NCI-H69 (cell line): ENCODE results near the gene LEMD2.

ENCODE experiments used
- DNase-seq: peaks from one replicate; lab custom pipeline; 2025; lab: John Stamatoyannopoulos, UW

LEMD2 gene

DNA sequence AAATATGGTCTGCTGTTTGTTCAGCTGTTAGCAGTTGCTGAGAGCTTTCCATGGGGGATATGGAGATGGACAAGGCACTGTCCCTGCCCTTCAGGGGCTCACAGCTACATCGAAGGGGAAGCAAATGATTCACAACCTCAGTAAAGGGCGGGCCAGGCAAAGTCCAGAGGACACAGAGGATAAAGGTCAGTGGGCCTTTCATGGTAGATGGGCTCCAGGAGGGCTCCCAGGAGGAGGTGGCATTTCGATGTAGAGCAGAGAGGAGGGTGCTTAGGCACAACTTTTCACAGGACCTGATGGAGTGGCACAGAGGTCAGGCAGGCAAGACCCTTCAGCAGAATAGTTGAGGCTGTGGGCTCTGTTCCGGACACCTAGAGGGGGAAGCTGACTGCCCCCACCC is 30.1 kb upstream of the LEMD2 start:
- no peak for DNase-seq

- DNase-seq: no peak
These were observed 29.4 kb upstream of the LEMD2 start for GRCh38 chr6:33818293-33818692.

DNA sequence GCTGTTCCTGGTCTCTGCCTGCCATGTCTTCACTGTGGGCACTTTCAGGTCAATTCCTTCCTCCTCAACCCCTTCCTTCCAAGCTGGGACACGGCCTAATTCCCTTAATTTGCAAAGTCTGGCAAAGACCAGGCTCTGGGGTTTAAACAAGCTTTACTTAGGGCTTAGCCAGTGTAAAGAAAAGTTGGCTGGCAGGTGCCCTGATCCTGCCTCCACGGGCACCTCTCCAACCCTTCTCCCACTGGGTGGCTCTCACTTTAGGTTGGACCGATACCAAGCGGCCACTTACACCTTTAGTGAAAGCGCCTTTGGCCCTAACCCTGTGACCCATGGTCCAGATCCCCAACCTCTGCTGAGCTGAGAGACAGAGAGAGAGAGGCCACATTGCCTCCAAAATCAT is 28.6 kb upstream of the LEMD2 start:
- no peak for DNase-seq

DNA sequence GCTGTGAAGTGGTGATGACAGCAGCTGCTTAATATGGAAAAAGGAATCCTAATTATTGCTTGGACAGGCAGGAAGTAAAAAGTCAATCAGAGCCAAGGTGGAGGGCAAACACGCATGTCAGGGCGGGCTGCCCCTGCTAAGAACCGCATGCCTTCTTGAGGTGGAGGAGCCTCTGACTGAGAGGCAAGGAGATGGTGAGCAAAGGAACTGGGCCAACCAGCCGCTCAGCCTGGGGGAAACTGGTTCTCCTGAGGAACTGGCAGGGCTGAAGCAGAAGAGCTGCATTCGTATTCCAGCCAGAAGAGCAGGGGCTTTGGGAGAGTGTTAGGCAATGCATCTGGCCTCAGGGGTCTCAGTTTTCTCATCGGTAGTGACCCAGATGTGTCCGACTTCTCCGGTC is 28.0 kb upstream of the LEMD2 start:
- DNase-seq: no peak

DNA sequence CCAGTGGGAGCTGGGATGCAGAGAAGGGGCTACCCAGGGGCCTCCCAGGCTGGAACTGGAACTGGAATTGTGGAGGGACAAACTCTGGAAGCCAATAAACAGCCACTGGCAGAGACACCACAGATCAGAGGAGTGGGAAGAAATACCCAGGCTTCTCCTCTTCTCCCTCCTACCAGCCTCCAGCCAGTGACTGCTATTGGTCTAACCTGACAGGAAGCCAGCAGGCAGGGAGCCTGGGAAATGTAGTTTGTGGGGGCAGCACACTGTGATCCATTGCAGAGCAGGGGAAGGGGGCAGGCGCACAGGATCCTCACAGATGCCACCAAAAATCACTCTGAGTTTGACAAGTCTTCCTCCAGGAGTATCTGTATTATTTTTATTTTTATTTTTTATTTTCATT is 26.9 kb upstream of the LEMD2 start:
- peak; percentile 87 for DNase-seq

DNA sequence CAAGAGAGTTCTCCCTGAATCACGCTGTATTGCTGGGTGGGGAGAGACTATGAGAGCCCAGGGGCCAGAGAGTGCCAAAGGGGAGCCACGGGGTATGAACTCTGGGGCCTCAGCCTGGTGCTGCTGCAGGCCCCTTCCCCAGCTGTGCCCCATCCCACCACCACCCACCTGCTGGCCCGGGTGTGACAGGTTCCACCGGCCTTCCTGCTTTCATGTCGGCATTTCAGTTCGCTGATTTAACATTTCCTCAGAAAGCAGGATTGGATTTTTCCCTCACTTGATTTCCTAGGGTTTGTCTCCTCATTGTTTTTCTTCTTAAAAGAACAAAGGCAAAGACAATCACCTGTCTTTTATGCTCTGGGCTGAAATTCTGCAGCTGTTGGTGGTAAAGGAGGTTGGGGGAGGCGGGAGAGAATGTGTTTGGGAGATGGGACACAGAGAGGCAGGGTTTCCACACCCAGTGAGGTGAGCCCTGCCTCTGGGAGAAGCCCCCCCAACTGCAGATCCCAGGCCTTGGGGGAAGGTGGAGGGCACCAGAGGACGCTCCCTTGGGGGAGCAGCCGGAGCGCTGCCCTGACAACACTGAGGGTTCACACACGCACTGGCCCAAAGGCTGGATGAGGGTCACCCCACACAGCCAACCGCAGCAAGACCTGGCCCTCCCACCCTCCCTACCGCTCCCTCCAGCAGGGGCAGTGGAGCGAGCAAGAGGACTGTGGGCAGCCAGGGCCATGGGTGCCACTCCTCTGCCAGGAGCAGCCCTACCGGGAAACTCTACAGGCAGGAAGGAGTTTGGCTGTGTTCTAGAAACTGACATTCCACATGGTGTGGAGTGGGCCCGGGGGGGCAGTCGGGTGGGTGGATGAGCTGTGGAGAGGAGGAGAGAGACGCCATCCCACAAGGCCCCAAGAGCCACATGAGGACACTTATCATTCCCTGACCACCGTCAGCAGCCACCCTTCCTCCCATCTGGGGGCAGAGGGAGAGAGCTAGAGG is 25.4 kb upstream of the LEMD2 start:
- DNase-seq: no peak

DNA sequence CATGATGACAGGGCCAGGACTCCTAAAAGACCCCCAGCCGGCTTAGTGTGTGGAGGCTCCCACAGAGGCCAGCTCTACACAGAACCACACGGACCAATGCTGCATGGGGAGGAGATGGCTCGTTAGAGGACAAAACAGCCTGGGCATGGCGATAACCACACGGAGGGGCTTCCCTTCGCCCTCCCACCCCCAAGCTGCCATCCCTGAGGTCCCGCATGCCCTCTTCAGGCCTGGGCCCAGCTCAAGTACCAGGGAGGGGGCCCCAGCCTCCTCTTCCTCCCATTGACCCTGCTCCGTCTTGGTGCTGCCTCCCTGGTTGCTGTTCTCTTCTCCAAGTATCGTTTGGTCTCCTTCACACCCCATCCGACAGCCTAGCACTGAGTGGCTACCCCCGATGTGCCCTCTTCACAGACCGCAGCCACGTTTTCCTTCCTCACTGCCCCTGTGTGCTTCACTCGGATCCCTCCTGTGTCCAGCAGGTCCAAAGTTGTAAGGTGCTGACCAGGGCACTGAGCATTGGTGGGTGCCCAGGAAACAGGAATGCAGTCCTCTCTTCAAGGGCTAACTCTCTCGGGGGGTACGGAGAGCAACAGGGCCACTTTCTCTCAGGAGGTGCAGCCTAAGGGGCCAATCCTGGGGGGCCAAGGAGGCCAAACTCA is 24.4 kb upstream of the LEMD2 start:
- DNase-seq: no peak

DNA sequence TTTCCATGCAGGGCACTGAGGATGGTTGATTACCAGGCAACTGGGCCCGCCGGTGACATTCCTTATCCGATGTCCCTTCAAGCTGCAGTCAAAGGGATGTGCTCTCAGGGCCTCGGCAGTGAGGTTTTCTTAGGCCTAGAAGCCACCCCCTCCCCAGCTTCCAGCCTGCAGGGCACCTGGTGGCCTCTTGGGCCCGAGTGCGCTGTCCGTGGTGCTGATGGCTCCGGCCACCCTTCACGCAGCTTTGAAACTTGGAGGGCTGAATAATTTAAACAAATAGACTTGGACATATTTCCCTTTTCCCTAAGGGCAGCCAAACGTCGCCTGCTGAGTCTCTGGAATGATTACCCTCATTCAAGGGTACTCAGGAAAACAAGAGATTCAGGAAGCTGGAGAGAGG is 23.7 kb upstream of the LEMD2 start:
- DNase-seq: peak; percentile 88

- DNase-seq: no peak
These were observed 20.7 kb upstream of the LEMD2 start for GRCh38 chr6:33809594-33809993.

DNA sequence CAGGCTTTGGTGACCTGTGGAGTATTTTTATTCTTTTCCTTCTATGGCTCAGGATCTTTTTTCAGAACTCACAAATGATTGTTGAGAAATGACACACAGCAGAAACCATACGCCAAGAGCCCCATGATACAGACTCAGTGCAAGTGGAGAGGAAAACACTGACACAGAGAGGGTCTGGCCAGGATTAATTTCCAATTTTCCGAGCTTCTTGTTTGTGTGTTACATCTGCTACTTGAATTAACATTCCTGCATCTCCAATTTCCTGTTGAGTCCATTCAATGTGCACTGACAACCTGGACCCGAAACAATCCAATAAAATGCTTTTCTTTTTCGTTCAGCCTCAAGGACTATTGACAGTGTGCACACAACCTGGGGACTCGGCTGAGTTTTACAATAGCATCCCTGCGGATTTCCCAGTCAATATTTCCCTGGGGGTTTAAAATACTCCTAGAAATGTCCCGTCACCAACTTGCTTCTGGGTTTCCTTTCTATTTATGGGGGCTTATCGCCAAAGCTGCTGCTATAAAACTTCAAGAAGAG is 19.8 kb upstream of the LEMD2 start:
- peak; percentile 82 for DNase-seq

DNA sequence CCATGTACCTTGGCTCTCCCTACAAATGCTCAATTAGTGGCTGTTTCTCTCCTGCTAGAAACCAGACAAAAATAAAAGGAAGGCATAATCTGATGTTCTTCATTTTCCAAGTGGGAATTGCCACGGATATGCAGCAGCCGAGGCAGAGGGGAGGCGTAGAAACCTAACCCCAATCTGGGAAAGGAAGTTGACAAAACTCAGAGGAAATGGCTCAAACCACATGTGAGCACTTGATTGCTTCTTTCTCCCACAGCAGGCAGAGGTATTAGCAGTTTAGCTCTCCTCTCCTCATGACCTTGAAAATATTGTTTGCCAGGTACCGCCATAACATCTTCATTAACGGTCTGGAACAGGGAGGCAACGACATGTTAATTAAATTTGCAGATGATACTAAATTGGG is 18.7 kb upstream of the LEMD2 start:
- DNase-seq: no peak

DNA sequence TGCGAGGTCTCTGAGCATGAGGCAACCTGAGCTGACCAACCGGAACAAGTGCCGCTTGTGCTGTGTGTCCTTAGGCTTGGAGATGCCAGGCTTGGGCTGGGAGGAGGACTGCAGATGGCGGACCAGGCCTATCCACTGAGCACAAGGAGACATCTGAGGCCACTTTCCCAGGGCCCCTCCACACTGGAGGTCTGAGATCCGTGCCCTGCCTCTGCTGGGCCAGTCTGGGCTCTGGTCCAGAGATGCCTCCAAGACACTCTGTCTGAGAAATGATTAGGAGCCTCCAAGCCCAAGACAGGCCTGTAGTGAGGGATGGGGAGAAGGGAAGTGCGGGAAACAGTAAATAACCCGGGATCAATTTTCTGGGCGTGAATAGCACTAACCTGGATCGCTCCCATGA is 17.9 kb upstream of the LEMD2 start:
- DNase-seq: no peak

DNA sequence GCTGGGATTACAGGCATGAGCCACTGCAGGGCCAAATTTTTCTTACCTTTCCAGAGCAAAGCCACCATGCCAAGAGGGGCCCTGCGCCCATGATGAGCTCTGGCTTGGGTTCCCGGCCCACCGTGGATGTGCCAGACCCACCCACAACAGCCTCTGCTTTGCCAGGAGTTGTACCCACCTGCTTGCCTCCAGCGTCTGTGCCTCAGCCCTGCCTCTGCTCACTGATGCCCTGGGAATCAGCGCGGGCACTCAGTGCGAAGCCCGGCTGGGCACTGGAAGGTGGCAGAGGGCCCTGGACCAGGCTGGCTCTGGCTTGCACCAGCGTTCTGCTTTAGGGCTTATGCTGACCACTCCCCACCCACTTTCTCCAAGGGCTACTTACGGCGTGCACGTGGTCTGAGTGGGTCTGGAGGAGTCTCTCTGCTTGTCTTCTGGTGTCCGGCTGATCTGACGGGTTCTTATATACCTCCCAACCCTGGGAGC is 14.7 kb upstream of the LEMD2 start, which contains the start of gene MLN:
Gene MLN, minus strand, starts transcription at position 433 of the 483 bp plus-strand sequence. CDS start 2,840 bp downstream, outside the sequence.
- no peak for DNase-seq

GRCh38 chr6:33802186-33802958 is 13.4 kb upstream of the LEMD2 start:
- DNase-seq: no peak

DNA sequence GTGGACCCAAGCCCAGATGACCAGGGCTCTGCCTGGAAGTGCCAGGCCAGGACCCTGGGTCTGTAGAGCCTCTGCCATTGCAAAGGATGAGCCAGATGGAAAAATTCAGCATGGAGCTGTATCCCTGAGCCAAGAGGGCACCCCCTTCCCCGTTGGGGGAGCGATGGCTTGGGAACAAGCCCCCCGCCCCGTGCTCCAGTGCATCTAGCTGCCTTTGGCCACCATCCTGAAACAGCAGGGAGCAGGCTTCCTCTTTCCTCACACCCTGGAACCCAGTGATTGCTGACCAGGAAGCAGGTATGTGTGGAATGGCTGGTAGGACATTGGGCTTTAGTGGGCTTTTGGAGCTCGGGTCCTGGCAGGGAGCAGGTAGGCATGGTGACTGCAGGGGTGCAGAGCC is 12.7 kb upstream of the LEMD2 start:
- no peak for DNase-seq

DNA sequence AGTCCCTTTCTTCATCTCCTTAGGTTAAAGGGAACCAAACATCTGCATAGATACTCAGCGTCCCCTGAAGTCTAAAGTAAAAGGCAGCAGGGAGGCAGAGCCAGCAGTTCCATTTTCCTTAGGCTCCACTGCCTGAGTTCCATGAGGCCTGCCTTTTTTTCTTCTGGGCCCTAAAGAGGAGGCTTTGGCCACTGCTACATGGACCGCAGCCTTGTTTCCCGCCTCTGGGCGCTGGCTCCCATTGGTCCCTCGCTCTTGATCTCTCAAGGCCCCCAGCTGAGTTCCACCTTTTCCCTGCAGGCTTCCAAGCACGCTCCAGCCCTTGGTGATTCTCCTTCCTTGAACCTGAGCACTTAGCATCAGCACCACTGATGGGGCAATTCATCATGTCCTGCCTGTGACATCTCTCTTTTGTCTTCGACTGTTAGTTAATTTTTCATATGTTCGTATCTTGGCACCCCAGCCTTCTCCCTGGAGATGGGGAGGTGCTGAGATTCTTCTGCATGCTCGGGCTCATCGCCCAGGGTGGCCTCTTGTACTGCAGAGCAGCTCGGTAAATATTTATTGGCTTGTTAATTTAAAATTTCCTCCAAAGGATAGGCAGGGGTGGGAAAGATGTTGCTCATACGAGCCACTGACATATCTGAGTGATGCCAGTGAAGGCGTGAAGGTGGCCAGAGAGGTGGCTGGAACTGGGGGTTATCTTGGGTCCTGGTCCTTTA is 11.5 kb upstream of the LEMD2 start:
- no peak for DNase-seq

- no peak for DNase-seq
These were observed 10.7 kb upstream of the LEMD2 start for GRCh38 chr6:33799454-33800113.

DNA sequence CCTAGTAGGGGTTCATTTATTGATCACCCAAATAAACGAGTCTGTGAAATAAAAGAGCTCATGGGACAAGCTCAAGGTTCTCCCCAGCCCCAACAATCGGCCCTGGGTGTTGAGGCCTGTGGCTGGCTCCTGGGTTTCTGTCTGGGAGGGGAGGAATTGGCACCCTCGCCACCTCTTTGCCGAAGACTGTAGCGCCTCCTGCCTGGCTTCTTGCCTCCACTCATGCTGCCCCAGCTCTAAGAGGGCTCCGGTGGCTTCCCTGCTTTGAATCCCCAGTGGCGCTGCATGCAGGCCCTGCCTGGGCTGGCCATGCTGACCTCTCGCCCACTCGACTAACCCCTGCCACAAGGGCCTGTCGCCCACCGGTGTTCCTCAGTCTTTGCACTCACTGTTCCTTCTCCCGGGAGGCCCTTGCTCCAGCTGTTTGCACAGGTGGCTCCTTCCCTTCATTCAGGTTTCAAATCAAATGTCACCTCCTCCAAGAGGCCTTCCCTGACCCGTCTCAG is 9.5 kb upstream of the LEMD2 start:
- DNase-seq: no peak

- DNase-seq: no peak
These were observed 8.9 kb upstream of the LEMD2 start for GRCh38 chr6:33797626-33798342.
